Measurements from ENCODE around the gene HAP1.
A peak's percentile ranks its signal among the peaks of the same experiment; 100 is the strongest.
"Not testable (repeated sequence)": the region's sequence is repeated elsewhere in the genome, so short reads cannot be mapped to it uniquely, and the experiment has no call there.

HAP1 gene

GRCh38 chr17:41723801-41724475 is 10.5 kb downstream of the HAP1 start:
- no peak for DNase-seq (ENCODE audit: low spot score)

DNA sequence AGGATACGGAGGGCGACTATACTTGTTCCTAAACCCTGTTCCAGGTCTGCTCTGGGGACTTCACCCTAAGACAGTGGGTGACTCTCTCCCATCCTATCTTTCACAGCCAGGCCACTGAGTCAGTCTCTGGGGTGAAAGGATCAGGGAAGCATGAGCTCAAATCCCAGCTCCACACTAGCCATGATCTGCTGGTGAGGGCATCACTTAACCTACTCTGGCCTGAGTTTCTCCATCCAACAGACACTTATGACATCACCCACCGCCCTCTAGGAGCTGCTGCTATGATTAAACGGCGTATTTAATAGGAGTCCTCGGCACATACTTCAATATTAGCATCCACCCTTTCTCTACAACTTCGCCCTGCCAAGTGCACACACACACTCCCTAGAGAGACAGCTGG is 12.2 kb downstream of the HAP1 start:
- no peak for DNase-seq (ENCODE audit: low spot score)

GRCh38 chr17:41718287-41718645 is 16.2 kb downstream of the HAP1 start:
- DNase-seq (ENCODE audit: low spot score), result peak; percentile 20

DNA sequence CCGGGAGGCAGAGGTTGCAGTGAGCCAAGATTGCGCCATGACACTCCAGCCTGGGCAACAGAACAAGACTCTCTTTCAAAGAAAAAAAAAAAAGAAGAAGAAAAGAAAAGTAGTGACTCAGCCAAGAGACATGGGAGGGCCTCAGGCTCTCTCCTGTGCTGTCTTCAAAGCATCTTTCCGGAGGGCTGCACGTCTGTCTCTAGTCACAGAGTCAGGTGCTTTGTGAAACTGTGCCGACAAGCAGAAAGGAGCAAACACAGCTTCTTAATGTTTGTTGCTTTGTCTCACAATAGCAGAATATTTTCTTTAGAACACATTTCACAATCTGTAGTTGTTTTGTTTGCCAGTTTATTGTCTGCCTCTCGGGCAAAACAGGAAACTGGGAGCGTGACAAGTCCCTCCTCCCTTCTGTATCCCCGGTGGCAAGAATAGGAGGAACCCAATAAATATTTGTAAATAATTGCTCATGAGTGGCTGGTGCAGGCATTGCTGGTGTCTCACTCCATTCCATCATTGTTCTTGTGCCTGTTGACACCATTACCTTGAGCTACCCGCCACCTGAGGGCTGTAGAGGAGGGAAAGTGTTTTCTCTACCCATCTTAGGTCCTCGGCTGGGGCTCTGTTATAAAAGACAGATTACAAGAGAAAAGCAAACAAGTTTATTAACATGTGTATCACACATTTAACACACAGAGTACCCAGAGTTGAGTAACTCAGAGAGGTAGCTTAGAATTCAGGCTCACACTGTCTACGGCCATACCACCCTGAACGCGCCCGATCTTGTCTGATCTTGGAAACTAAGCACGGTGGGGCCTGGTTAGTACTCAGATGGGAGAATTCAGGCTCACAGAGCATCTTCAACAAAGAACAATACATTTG is 16.8 kb downstream of the HAP1 start:
- no peak for DNase-seq (ENCODE audit: low spot score)

DNA sequence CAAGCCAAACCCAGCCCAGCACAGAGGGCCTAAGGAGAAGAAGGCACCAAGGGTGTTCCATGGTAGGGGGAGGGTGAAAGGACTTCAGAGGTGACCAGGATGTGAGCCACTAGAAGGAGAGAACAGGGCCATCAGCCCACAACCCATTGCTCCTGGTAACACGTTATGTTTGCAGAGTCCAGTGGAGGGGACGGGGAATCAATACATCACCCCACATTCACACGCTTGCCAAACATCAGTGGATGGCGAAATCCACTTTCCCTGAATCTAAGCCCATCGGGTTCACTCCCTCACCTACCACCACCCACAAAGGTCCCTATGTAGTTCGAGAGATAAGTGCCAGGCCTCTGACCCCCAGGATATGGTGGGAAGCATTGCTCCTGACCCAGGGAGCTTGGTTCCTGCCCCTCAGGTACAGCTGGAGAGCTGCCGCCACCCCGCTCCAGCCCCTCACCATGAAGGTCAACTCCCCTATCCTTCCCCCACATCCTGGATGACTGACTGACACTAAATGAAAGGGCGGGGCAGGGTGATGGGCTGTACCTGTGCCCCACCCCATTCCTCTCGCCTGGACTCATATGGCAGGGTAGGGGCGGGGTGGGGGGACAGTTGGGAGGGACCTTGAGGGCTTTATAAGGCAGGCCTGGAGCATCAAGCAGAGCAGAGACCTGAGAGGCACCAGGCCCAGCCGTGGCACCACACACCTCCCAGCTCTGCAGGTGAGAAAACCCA is 22.6 kb downstream of the HAP1 start, which contains the start of gene GAST:
Gene GAST (plus strand): TSS at position 663 of the 732 bp plus-strand sequence. CDS start 3,106 bp downstream, outside the sequence.
- DNase-seq (ENCODE audit: low spot score), result no peak

DNA sequence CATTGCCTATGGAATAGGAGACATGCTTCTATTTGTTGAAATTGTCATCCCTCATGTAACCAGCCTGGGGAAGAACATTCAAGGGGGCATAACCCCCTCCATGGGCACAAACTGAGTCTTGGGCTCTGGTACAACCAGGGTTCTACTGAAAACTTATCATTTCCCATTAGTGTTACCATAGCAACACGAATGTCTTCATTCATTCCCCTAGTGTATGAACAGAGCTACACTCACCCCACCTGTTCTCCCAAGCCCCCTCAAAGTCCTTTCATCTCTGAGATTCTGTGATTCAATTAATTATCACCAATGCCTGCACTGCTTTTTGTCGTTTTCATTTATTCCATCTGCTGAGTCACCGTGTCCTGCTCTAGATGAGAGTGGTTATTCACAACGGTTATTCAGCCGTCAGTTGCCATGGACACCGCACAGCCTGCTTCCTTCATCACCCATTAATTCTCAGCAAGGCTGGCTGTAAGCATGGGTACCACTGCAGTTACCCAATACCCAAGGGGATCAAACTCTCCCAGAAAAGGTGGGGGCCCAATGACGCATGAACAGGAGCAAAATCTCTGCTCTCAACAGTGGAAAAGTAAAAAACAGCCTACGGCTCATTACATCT is 23.9 kb downstream of the HAP1 start:
- peak; percentile 49 for DNase-seq (ENCODE audit: low spot score)

DNA sequence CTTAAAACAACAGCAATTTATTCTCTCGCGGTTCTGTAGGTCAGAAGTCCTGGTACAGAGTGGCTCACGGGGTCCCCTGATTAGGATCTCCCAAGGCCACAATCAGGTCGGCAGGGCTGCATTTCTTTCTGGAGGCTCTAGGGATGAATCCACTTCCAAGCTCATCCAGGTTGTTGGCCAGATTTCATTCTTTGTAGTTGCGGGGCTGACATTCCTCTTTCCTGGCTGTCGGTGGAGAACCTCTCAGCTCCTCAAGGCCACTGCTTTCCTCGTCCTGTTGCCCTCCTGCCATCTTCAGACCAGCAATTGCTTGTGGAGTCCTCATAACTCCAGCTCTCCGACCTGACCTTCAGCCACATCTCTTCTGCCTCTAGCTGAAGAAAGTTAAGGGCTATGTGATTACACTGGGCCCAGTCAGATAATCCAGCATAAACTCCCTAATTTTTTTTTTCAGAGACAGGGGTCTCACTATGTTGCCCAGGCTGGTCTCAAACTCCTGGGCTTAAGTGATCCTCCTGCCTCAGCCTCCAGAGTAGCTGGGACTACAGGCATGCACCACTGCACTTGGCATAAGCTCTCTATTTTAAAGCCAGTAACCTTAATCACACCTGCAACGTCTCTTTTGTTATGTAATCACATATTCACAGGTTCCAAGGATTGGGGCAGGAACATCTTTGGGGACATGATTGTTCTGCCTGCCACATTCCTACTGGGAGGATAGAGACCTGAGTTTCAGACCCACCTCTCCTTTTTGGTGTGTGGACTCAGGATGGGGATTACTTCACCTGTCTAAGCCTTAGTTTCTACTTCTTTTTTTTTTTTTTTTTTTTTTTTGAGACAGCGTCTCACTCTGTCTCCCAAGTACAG is 26.4 kb downstream of the HAP1 start:
- no peak for DNase-seq (ENCODE audit: low spot score)

DNA sequence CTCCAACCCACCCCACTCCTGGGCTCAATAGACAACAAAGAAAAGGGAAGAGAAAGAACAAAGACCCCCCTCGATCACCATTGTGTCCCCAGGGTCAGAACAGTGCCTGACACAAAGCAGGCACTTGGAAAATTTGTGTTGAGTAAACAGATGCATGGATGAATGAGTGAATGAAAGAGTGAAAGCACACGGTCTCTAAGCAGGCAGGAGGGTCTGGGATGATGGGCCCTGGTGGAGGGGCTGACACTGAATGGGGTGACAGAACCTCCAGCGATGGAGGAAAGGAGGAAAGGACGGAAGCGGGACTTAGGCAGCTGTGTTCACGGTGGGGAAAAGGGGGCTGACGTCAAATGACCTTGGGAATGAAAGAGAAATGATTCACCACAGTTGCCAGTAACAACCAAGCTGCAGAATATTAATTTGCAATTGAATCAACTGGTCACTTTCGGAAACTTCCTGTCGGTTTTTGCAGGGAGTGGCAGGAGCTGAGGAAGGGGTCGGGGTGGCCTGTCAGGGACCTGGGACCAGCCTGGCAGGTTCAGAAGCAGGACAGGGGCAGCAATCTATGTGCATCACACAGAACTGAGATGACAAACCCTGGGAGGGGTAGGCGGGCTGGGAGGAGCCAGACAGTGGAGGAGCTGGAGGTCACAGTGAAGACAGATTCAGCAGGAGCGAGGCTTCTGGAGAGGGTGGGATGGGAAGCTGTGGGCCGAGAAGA is 29.0 kb downstream of the HAP1 start:
- DNase-seq (ENCODE audit: low spot score), result no peak

DNA sequence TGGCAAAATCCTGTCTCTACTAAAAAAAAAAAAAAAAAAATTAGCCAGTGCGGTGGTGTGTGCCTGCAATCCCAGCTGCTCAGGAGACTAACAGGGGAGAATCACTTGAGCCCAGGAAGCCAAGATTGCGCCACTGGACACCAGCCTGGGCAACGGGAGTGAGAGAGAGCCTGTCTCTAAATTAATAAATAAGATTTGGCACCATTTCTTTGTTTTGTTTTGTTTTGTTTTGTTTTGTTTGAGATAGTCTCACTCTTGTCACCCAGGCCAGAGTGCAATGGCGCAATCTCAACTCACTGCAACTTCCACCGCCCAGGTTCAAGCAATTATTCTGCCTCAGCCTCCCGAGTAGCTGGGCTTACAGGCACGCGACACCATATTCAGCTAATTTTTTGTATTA is 31.7 kb downstream of the HAP1 start:
- DNase-seq (ENCODE audit: low spot score), result no peak

GRCh38 chr17:41700843-41701242 is 33.6 kb downstream of the HAP1 start:
- not testable (repeated sequence) for DNase-seq (ENCODE audit: low spot score)

DNA sequence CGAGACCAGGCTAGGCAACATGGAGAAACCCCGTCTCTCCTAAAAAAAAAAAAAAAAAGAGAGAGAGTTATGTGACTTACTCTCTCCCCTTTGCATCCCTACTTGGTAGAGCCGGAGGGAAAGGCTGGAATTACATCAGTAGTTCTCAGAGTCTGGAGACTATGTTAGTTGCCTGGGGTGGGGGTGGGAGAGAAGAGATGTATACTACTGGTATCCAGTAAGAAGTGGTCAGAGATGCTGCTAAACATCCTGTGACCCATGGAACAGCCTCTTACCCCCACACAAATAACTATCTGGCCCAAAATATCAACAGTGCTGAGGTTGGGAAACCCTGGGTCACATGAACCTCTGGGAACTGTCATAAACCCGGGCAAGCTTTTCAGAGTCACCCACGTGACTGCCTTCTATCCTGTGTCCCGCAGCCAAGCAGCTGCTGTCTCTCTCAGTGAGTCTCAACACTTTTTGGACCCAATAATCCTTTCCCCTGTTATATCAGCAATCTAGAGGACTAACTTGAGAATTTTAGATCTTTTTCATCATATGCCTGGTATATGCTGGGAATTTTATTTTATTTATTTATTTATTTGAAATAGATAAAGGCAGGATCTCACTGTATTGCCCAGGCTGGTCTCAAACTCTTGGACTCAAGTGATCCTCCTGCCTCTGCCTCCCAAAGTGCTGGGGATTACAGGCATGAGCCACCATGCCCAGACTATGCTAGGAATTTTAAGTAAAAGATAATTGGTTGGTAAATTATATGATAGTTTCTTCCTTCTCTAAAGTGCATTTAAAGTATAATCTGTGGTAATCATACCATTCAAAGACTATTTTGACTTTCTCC is 37.1 kb downstream of the HAP1 start:
- peak; percentile 73 for DNase-seq (ENCODE audit: low spot score)

GRCh38 chr17:41695954-41696757 is 38.3 kb downstream of the HAP1 start:
- peak; percentile 82 for DNase-seq (ENCODE audit: low spot score)

DNA sequence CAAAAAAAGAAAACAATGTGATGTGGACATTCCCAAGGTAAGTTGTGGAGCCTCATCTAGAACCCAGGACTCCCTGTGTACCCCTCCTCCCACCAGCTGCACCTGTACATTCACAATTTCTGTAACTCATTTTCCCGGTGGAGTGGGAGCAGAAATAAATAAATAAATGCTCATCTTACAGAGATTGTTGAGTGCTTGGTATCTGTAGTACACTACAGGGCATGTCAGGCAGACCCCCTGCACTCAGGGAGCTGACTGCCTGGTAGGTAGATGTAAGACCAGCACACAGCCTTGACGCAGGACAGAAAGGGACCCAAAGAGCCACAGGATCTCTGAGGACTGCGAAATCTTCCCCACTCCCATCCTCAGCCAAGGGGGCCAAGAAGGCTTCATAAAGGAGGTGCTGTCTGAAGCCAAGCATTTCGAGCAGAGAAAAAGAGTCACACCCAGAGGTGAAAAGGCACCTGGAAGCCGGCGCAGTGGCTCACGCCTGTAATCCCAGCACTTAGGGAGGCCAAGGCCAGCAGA is 39.2 kb downstream of the HAP1 start:
- no peak for DNase-seq (ENCODE audit: low spot score)

DNA sequence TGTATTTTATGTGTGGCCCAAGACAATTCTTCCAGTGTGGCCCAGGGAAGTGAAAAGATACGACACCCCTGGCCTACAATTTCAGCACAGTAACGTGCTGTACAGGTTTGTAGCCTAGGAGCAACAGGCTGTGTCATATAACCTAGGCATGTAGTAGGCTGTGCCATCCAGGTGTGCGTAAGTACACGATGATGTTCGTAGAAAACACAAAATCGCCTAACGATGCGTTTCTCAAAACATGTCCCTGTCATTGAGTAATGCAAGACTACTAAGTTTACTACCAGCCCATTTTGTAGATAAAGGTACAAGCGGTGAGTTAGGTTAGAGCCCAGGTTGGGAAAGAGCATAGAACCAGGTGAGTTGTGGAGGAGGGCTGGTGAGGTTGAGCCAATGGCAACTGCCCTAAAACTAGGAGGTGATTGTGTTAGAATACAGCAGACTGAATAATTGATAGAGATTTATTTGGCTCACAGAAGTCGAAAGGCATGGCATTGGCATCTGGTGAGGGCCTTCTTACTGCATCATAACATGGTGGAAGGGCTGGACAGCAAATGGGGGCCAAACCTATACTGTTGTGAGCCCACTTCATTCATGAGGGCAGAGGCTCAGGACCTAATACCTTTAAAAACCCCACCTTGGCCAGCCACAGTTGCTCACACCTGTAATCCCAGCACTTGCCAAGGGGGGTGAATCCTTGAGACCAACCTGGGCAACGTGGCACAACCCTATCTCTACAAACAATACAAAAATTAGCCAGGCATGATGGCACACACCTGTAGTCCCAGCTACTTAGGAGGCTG is 41.5 kb downstream of the HAP1 start:
- DNase-seq (ENCODE audit: low spot score), result no peak

DNA sequence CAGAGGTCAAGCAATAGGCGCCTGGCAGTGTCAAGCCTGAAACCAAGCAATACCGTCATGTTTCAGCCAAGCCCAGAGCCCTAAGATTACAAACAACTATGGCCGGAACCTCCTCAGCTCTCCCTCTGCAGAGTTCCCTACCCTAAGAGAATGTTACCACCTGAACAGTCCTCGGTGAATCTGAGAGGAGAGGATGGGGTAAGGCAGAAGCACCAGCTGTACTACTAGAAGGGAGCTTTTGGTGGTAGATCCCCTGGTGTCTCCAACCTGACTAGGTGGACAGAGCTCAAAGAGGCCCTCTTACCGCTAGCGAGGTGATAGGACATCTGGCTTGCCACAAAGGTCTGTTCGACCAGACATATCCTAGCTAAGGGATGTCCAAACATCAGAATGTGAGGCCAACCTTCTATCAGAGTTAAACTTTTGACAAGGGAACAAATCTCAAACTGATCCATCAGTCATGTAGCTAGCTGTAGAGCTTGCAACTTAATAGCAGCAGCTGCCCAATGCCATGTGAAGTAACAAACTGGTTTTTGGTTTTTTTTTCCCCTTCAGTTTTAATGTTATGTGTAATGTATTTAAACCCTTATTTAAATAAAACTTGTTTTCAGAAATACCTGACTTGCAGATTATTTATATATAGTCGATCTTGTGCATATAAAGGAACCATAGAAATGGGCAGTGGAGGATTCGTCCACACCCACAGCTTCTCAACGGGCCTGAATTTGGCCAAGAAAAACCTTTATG is 43.2 kb downstream of the HAP1 start:
- DNase-seq (ENCODE audit: low spot score), result no peak

DNA sequence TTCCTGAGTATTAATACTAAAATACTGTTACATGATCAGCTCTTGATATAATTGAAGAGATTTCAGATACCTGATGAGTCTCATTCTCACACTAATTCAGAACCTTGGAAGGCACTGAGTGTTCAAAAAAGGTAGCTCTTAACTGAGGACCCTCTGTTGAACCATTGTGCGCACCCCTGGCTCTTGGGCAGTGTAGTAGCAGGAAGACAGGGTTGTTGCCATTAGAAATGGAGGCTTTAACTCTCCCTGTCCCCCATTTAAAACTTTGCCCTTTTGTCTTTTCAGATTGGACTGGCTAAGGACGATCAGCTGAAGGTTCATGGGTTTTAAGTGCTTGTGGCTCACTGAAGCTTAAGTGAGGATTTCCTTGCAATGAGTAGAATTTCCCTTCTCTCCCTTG is 43.9 kb downstream of the HAP1 start:
- DNase-seq (ENCODE audit: low spot score), result no peak

Measured in pons (tissue), 1 donor.